NCI-H146 treated with DMSO at 0.1 percent for 48 hours (cell line): ENCODE results near the gene FZD8.
"Not testable (repeated sequence)": the region's sequence is repeated elsewhere in the genome, so short reads cannot be mapped to it uniquely, and the experiment has no call there.

ENCODE experiments used
- DNase-seq: peaks from one replicate; lab custom pipeline; 2025; ENCODE audit not compliant: unreplicated experiment; lab: John Stamatoyannopoulos, UW

Gene FZD8

GRCh38 chr10:35642035-35642792, at the start of gene FZD8:
FZD8 (minus strand) TSS chr10:35642296; CDS start chr10:35641429, 867 bp downstream.
- DNase-seq = peak; percentile 63

- peak; percentile 42 for DNase-seq
Measured at GRCh38 chr10:35691522-35692236, 49.6 kb upstream of the FZD8 start.

GRCh38 chr10:35690534-35690933, 48.4 kb upstream of the FZD8 start:
- peak; percentile 7 for DNase-seq

GRCh38 chr10:35685858-35686257, 43.8 kb upstream of the FZD8 start:
- not testable (repeated sequence) for DNase-seq

- no peak for DNase-seq
Measured at GRCh38 chr10:35685402-35685801, 43.3 kb upstream of the FZD8 start.

GRCh38 chr10:35684586-35684985, 42.5 kb upstream of the FZD8 start:
- no peak for DNase-seq

GRCh38 chr10:35675846-35676245, 33.8 kb upstream of the FZD8 start:
- no peak for DNase-seq

GRCh38 chr10:35674843-35675242, 32.7 kb upstream of the FZD8 start:
- no peak for DNase-seq

- no peak for DNase-seq
Measured at GRCh38 chr10:35668865-35669650, 27.0 kb upstream of the FZD8 start.

- DNase-seq = no peak
Measured at GRCh38 chr10:35667971-35668370, 25.9 kb upstream of the FZD8 start.

GRCh38 chr10:35667270-35667889, 25.3 kb upstream of the FZD8 start:
- DNase-seq = no peak

- no peak for DNase-seq
Measured at GRCh38 chr10:35661236-35661635, 19.1 kb upstream of the FZD8 start.

- no peak for DNase-seq
Measured at GRCh38 chr10:35659456-35659855, 17.4 kb upstream of the FZD8 start.

- DNase-seq = no peak
Measured at GRCh38 chr10:35657621-35658020, 15.5 kb upstream of the FZD8 start.

GRCh38 chr10:35652824-35653223, 10.7 kb upstream of the FZD8 start:
- DNase-seq = no peak

GRCh38 chr10:35650894-35651293, 8.8 kb upstream of the FZD8 start:
- no peak for DNase-seq

- no peak for DNase-seq
Measured at GRCh38 chr10:35644050-35644950, 2.2 kb upstream of the FZD8 start.

GRCh38 chr10:35643151-35644049, 1.3 kb upstream of the FZD8 start:
- DNase-seq = peak; percentile 88

- DNase-seq = no peak
Measured at GRCh38 chr10:35642793-35643114, 658 bp upstream of the FZD8 start.
